HG03558 (cell line): Measurements from ENCODE around the gene NOTCH1.

Experiments
- ATAC-seq: cut with Tn5 transposase; IDR thresholded peaks from one replicate; pipeline ENCODE4 v1.9.1; 2021; ENCODE audit warnings: moderate number of reproducible peaks; ENCODE audit not compliant: unreplicated experiment; ENCODE audit errors: extremely low read depth

Gene NOTCH1

DNA sequence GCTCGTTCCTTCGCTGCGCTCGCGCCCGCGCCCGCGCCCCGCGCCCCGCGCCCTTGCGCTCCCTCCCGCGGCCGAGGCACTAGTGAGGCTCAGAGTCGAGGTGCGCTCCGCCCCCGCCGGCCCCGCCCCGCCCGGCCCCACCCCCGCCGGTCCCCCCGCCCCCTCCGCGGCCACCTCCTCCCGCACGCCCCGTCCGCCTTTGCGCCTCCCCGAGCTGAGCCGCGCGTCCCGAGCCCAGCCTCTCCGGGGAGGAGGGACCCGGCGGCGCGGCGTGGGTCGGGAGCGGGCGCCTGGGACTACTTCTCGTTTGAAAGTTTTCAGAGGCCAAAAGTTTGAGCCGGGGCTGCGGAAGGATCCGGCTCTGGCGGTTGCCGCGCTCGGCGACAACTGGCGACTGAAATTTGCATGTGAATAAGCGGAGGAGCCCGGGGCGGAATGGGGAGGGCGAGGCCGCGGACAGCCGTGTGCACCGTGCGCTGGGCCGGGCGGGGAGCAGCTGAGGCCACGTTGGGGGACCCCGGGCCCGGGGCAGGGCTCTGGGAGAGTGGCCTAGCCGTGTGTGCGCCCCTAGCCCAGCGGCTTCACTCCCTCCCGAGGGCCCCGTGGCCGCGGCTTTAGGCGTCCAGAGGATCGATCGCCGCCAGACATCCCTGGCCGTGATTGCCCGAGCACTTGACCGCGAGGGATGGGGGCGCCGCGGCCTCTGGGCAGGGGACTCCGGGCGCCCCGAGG is at the start of gene NOTCH1:
NOTCH1 (minus strand) TSS at position 84 of the 732 bp plus-strand sequence. CDS start 262 bp downstream, outside the sequence.
- ATAC-seq, result peak; percentile 37

- ATAC-seq, result no peak
These were observed 48.6 kb upstream of the NOTCH1 start for GRCh38 chr9:136594492-136594891.

DNA sequence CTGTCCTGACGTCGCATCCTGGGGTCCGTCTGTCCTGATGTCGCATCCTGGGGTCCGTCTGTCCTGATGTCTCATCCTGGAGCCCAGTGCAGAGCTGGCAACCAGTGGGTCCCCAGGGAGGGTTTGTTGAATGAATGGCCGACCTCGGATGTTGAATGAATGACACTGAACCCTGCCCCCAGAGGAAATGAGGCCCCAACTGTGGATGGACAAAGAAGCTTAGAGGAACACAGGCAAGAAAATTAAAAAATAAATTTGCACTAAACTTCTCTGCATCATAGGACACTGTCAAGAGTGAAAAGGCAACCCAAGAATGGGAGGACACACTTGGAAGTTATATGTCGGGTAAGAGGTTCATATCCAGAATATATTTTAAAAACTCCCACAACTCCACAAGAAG is 47.7 kb upstream of the NOTCH1 start:
- ATAC-seq, result no peak

DNA sequence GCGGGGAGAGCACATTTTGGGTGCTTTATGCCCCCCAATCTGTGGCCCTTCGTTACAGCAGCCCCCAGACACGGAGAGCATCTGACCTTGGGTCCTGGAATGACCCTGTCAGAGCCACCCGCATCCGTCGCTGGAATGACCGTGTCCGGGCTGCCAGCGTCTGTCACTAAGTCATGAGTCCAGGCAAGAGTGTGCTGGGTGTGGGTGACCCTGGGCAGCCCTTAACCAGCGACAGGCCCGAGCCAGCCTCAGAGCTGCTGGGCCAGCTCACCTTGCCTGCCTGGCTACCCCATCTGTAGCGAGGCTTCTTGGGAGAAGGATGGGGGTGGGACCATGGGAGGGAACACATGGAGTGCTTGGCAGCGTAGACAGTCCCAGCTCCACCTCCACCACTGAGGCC is 46.8 kb upstream of the NOTCH1 start:
- ATAC-seq, result no peak

- no peak for ATAC-seq
These were observed 45.2 kb upstream of the NOTCH1 start for GRCh38 chr9:136590821-136591752.

DNA sequence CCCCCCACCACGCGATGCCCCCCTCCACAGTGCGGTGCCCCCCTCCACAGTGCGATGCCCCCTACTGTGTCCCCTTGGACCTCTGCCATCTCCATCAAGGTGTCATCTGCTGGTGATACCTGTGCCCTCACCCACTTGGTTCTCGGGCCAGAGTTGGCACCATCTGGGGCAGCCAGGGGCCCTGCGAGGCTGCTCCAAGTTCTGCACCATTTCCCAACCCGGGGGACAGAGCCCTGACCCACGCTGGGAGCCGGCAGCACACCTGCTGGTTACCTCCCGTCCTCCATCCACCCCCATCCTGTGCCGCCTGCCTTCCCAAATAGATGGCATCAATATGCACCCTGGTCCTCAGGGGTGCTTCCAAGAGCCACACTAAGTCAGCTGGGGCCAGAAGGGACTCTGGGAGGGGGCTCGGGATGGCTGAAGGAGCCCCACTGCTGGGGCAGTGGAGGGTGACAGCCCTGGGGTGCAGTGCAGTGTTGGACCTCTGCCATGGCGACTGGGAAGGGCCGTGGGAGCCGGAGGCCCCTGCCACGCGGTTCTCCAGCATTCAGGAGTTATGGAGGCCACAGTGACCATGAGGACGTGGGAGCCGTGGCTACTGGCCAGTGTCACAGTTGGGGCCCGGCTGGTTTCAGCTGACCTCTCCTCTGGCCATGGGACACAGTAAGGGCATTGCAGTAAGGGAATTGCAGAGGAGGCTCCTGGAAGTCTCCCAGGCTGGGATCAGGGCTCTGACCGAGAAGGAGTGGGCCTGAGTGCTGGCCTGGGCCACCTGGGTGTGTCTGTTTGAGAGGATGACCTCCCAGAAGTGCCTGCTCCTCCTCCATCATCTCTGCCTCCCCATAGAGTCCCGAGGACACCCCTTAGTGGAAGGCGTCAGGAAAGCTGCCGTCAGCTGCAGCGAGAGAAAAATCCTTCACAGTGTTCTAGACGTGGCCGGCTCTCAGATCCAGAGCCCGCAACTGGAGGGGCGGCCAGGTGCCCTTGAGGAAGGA is 44.2 kb upstream of the NOTCH1 start:
- no peak for ATAC-seq

DNA sequence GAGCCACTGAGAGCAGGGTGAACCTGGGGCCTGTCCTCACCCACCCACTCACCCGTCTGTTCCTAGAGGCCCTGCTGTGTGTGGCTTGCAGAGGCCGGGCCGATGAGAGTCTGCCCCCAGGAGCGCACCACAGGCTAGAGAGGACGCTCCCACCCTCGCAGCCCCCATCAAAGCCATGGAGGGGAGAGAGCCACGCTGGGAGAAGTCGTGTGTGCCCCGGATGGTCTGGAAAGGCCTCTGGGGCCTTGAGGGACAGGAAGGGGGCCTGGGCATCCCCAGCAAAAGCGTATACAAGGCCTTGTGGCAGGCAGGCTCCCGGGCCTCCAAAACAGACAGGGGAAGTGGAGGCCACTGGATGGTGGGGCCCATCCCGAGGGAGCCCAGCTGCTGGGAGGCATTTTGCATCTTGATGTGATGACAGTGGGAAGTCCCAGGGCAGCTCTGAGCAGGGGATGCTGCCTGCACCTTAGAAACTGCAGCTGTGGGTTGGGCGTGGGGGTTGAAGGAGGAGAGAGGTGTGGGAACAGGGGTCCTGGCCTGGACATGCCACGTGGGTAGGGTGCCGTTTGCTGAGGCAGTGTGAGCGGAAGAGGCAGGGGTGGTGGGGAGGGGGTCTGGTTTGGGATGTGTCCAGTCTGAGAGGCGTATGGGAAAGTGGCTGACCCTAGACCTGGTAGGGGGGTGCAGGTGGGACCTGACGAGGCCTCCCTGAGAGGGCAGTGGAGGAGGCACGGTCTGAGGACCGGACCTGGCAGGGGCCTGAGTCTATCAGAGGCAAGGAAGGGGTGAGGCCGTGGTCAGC is 43.0 kb upstream of the NOTCH1 start:
- no peak for ATAC-seq

DNA sequence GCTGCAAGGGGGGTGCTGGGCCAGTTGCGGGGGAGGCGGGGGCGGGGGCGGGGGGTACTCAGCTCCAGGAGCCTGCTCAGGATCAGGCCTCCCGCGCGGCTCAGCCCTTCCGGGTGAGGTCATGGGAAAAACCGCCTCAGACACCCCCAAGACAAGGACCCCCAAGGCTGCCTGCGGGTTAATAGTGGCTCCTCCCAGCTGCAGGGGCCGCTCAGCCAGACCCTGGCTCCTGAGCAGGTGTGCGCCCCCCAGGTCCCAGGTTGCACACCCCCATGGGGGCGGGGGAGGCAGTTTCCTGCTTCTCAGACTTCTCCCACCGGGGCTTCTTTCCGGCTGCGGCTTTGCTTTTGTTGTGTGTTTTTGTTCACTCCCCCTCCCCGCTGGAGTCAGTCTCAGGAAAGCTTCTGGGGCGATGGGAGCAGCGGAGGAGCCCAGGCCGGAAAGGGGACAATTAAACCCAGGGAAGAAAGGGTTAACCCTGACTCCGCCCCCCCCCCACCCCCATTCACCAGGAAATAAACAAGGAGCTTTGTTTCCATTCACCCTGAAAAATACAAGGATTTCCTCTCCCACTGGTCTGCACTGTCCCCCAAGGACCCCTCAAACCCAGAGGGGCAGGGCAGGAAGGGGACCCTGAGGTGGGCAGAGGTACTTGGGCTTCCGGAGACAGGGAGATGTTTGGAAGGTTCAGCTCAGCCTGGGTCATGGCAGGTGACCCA is 42.3 kb upstream of the NOTCH1 start:
- no peak for ATAC-seq

DNA sequence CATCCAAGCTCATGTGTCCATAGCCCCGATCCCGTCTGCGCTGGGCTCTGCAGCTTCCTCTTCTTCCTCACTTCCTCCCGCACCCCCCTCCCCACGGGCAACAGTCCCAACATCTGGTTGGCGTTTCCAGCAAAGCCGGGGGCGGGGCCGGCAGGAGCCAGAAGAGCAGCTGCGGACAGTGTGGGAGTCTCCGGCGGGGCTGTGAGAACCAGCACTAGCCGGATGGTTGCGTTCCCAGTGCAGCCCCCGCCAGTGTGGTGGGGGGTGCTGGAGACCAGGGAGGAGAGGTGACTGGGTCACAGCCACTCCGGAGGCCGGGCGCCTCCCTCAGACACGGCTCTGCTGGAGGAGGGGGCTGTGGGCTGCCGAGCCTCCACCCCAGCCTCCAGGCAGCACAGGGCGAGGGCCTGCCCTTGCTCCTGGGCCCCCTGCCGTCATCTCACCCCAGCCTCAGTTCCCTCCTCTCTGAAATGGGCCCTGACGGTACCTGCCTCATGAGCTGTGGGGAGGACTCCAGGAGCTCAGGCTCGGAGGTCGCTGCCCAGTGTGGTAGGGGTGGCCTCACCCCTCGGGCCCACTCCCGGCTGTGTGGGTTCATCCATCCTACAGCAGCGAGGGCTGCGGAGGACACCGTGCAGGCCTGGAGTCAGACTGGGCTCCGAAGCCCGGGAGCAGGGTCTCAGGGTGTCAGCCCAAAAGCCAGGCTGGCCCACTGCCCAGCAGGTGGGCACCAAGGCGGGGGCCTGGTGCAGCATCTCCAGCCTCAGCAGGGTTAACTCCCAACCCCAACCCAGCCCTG is 41.5 kb upstream of the NOTCH1 start:
- ATAC-seq, result no peak

DNA sequence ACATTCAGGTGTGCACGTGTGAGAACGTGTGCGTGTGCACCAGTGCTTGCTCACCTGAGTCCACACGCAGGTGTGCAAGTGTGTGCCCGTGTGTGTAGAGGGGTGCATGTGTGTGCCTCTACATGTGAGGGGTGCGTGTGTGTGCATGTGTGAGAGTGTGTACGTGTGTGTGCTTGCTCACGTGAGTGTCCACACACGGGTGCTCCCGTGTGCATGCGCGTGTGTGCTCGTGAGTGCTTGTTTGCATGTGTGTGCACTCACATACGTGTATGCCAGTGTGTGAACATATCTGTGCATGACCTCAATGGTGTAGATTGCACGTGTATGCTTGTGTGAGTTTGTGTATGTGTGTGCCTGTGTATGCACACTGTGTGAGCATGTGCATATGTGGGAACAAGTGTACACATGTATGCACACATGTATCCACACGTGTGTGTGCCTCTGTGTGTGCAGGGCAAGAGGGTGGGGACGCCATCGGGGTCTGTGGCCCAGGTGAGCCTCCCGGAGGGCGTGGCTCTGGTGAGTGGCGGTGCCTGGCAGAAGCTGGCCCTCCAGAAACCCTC is 40.6 kb upstream of the NOTCH1 start:
- no peak for ATAC-seq

- ATAC-seq, result no peak
These were observed 39.8 kb upstream of the NOTCH1 start for GRCh38 chr9:136585531-136586120.

GRCh38 chr9:136584934-136585333 is 39.1 kb upstream of the NOTCH1 start:
- no peak for ATAC-seq

GRCh38 chr9:136584401-136584932 is 38.6 kb upstream of the NOTCH1 start:
- ATAC-seq, result no peak

DNA sequence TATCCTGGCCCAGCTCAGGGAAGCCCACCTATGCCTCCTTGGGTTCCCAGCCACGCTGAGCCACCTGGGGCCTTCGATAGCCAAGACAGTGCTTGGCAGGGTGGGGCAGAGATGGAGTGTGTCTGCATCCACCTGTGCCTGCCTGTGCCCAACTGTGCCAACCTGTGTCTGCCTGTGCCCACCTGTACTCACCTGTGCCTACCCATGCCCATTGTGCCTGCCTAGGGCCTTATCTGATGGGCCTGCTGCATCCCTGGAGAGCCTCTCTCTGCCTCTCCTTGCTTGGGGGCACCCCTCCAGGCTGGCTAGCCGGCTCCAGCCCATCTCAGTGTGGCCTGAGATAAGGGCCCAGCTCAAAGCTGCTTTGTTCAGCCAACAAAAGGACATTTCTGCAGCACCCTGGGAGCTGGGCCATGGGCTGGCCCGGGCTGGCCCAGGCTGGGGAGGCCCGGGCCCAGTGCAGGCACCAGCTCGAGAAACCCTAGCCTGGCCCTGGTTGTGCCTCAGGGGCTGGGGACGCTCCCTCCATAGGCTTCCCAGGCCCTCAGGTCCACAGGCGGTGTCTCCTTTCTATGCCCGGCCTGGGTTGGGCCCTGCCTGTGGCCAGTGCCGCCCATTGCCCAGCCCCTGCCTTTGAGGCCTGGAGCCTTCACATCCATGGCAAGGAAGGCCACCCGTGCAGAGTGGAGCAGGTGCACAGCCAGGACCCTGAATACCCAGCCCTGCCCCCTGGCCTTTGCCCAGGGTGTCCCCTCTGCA is 37.3 kb upstream of the NOTCH1 start:
- ATAC-seq, result no peak

DNA sequence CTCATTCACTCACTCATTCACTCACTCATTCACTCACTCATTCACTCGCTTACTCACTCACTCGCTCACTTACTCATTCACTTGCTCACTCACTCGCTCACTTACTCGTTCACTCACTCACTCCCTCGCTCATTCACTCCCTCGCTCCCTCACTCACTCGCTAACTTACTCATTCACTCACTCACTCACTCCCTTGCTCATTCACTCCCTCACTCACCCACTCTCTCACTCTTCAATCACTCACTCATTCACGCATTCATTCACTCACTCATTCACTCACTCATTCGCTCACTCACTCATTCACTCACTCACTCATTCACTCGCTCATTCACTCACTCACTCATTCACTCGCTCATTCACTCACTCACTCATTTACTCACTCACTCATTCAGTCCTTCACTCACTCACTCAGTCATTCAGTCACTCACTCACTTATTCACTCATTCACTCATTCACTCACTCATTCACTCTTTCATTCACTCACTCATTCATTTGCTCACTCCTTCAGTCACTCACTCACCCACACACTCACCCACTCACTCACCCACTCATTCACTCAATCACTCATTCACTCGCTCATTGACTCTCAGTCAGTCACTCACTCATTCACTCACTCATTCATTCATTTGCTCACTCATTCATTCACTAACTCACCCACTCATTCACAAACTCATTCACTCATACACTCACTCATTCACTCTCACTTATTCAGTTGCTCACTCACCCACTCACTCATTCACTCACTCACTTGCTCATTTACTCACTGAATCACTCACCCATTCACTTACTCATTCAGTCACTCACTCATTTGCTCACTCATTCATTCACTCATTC is 36.0 kb upstream of the NOTCH1 start:
- no peak for ATAC-seq
